SK-N-MC (cell line): ENCODE measurements around the gene PCGF3.
A peak's percentile ranks its signal among the peaks of the same experiment; 100 is the strongest.
"Not testable (repeated sequence)": the region's sequence is repeated elsewhere in the genome, so short reads cannot be mapped to it uniquely, and the experiment has no call there.

ENCODE experiments used
- DNase-seq: peaks from one replicate; pipeline ENCODE4 v3.0.0-alpha.2; 2011; ENCODE audit warnings: low read depth, low spot score
- H3K27ac ChIP-seq: fragments of 200-600 bp; sonication (generic); 2 replicates; pipeline ENCODE4 v1.5.1; 2016; ENCODE audit warnings: mixed run types
- H3K36me3 ChIP-seq: fragments of 200-600 bp; sonication (generic); 2 replicates; pipeline ENCODE4 v1.6.1; 2017; ENCODE audit warnings: antibody characterized with exemption, low read length, mixed read lengths; ENCODE audit not compliant: insufficient read depth
- H3K4me3 ChIP-seq: fragments of 200-600 bp; sonication (generic); 2 replicates; pipeline ENCODE4 v1.5.1; 2016
- H3K9ac ChIP-seq: fragments of 200-600 bp; sonication (generic); 2 replicates; pipeline ENCODE4 v1.8.0; 2017; ENCODE audit warnings: mixed run types, mixed read lengths; ENCODE audit not compliant: insufficient read length
- H3K9me3 ChIP-seq: fragments of 200-600 bp; sonication (generic); 2 replicates; pipeline ENCODE4 v1.6.1; 2017; ENCODE audit warnings: low read depth, mild to moderate bottlenecking, antibody characterized with exemption, low read length, moderate library complexity, mixed read lengths
- EZH2 ChIP-seq: fragments of 200-600 bp; sonication (generic); IDR thresholded peaks from one replicate; pipeline ENCODE4 v1.6.1; 2017; ENCODE audit warnings: antibody characterized with exemption
- FOXP2 ChIP-seq: optimal IDR thresholded peaks from 2 replicates; pipeline ENCODE3; 2011; ENCODE audit warnings: mild to moderate bottlenecking, moderate library complexity; ENCODE audit not compliant: insufficient read depth; ENCODE audit errors: extremely low read length, control extremely low read depth
- POLR2AphosphoS5 ChIP-seq: IDR thresholded peaks from 2 replicates; pipeline ENCODE4 v1.6.1; 2012; ENCODE audit warnings: mild to moderate bottlenecking, low read depth, low read length, borderline replicate concordance

PCGF3 gene

GRCh38 chr4:772776-773175 is 67.1 kb downstream of the PCGF3 start:
- Histone ChIP-seq H3K9ac (no peak overlapping the region), H3K36me3 (peaks cover 62% of the 10 kb centered on the region), H3K27ac (no peak overlapping the region), H3K9me3 (no peaks in the 10 kb centered on the region), H3K4me3 (no peak overlapping the region)
- TF ChIP-seq EZH2 (no peak), POLR2AphosphoS5 (no peak), FOXP2 (no peak)
- DNase-seq: no peak

GRCh38 chr4:773214-773613 is 67.6 kb downstream of the PCGF3 start:
- Histone ChIP-seq H3K27ac (no peak overlapping the region), H3K36me3 (peaks cover 62% of the 10 kb centered on the region), H3K4me3 (no peak overlapping the region), H3K9ac (no peak overlapping the region), H3K9me3 (no peaks in the 10 kb centered on the region)
- no peak for TF ChIP-seq POLR2AphosphoS5
- TF ChIP-seq EZH2: no peak
- TF ChIP-seq FOXP2: no peak
- no peak for DNase-seq

DNA sequence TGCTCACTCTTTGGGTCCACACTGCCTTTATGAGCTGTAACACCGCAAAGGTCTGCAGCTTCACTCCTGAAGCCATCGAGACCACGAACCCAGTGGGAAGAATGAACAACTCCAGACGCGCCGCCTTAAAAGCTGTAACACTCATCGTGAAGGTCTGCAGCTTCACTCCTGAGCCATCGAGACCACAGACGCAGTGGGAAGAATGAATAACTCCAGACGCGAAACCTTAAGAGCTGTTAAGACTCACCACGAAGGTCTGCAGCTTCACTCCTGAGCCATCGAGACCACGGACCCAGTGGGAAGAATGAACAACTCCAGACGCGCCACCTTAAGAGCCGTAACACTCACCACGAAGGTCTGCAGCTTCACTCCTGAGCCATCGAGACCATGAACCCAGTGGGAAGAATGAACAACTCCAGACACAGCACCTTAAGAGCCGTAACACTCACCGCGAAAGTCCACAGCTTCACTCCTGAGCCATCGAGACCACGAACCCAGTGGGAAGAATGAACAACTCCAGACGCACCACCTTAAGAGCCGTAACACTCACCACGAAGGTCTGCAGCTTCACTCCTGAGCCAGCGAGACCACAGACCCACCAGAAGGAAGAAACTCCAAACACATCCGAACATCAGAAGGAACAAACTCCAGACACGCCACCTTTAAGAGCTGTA is 68.9 kb downstream of the PCGF3 start:
- not testable (repeated sequence) for DNase-seq, H3K27ac ChIP-seq, H3K4me3 ChIP-seq, H3K9ac ChIP-seq, H3K9me3 ChIP-seq
- H3K36me3 ChIP-seq: peaks cover 60% of the 10 kb centered on the region

DNA sequence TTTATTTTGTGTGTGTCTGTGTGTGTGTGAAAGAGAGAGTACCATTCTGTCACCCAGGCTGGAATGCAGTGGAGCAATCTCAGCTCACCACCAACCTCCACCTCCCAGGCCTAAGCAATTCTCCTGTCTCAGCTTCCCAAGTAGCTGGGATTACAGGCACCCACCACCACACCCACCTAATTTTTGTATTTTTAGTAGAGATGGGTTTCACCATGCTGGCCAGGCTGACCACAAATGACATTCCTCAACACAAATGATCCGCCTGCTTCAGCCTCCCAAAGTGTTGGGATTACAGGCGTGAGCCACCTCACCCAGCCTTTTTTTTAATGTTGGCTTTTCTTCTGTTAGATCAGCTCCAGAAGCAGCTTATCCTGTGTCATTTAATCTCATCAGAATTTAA is 69.9 kb downstream of the PCGF3 start:
- not testable (repeated sequence) for H3K27ac ChIP-seq, H3K9me3 ChIP-seq, H3K4me3 ChIP-seq, H3K9ac ChIP-seq, DNase-seq
- peaks cover 60% of the 10 kb centered on the region for H3K36me3 ChIP-seq

DNA sequence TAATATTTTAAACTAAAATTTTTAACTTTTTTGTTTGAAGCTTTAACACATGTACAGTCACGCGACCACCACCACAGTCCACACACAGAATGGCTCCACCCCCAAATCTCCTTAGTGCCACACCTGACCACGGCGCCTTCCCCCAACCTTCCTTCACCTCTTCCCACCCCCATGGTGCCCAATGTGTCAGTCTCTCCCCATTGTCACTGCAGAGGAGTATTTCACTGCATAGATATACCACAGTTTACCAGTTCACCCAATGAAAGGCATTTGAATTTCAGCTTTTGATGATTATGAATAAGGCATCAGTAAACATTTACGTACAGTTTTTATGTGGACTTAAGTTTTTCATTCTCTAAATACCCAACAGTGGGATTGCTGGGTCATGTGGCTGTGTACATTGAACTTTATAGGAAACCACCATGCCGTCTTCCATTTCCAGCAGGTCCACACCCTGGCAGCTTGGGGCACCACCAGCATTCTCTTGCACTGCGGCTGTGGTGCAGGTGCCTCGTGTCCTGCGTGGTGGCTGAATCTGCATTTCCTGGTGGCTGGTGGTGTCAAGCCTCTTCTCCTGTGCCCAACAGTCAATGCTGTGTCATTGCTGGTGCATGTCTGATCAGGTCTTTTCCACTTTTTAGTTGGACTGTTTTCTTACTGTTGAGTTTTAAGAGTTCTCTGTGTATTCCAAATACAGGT is 71.3 kb downstream of the PCGF3 start:
- peaks cover 57% of the 10 kb centered on the region for H3K36me3 ChIP-seq
- DNase-seq: no peak
- H3K9me3 ChIP-seq: no peaks in the 10 kb centered on the region
- TF ChIP-seq FOXP2 (no peak), EZH2 (no peak), POLR2AphosphoS5 (no peak)
- no peak overlapping the region for H3K4me3 ChIP-seq
- no peak overlapping the region for H3K9ac ChIP-seq
- no peak overlapping the region for H3K27ac ChIP-seq

DNA sequence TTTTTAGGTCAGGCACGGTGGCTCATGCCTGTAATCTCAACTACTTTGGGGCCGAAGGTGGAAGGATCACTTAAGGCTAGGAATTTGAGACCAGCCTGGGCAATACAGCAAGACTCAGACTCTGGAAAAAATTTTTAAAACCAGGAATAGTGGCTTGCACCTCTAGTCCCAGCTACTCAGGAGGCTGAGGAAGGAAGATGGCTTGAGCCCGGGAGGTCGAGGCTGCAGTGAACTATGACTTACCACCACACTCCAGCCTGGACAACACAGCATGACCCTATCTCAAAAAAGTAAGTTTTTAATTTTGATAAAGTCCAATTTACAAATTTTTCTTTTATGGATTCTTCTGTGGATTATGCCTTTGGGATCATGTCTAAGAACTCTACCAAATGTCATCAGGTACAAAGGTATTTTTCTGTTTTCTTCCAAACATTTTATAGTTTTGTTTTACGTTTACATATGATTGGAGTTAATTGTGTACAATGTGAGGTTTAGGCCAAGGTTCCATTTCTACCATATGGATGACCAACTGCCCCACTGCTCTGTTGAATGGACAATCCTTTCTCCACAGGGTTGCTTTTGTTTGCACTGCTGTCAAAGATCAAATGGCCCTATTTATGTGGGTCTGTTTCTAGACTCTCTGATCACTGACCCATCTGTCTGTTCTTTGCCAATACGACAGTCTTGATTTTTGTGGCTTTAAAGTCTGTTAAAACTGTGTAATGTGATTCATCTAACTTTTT is 72.1 kb downstream of the PCGF3 start:
- H3K36me3 ChIP-seq: peaks cover 57% of the 10 kb centered on the region
- no peak overlapping the region for H3K27ac ChIP-seq
- H3K9ac ChIP-seq: no peak overlapping the region
- TF ChIP-seq EZH2 (no peak), POLR2AphosphoS5 (0 out of 2 replicates have a peak, but pooled peaks have one; percentile 5), FOXP2 (no peak)
- no peaks in the 10 kb centered on the region for H3K9me3 ChIP-seq
- H3K4me3 ChIP-seq: no peak overlapping the region
- no peak for DNase-seq

DNA sequence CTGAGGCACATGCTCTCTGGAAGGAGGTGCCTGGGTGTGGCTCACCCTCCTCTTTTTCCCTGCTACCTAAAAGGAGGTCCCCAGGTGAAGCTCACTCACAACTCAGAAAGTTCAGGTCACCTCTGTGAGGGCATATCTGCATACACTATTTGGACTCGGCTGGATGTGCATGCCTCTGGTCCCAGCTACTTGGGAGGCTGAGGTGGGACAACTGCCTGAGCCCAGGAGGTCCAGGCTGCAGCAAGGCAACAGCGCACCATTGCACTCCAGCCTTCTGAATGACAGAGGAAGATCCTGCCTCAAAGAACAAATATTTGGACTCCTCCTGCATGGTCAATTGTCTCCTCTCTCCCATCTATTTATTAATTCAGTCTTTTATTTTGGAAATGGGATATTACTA is 73.9 kb downstream of the PCGF3 start:
- TF ChIP-seq POLR2AphosphoS5 (no peak), EZH2 (no peak), FOXP2 (no peak)
- Histone ChIP-seq H3K4me3 (no peak overlapping the region), H3K36me3 (peaks cover 54% of the 10 kb centered on the region), H3K9ac (no peak overlapping the region), H3K9me3 (no peaks in the 10 kb centered on the region), H3K27ac (no peak overlapping the region)
- no peak for DNase-seq

DNA sequence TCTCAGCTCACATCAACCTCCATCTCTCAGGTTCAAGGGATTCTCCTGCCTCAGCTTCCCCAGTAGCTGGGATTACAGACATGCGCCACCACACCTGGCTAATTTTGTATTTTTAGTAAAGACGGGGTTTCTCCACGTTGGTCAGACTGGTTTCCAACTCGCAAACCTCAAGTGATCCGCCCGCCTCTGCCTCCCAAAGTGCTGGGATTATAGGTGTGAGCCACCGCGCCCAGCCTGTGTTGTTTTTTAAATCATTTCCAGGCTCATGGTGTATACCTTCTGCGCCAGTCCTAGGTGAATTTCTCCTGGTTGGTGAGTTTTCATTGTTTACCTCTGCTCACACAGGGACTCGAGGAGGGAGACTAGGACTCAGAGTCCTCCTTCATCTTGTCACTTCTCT is 74.6 kb downstream of the PCGF3 start:
- not testable (repeated sequence) for H3K9me3 ChIP-seq, DNase-seq
- peak overlapping the region; percentile 80; the same call in 1 of the 2 replicates for H3K27ac ChIP-seq
- H3K36me3 ChIP-seq: peaks cover 48% of the 10 kb centered on the region
- H3K4me3 ChIP-seq: peak overlapping the region; percentile 97
- peak overlapping the region; percentile 98 for H3K9ac ChIP-seq
